Breast epithelium (tissue), 3 donors: Measurements from ENCODE around the gene CAMKK2.

Experiments used
- CTCF ChIP-seq, 3 donors: fragments of 450-650 bp; IDR thresholded peaks; one replicate each; pipeline ENCODE4 v1.5.1; 2016 to 2017; ENCODE audit warnings: antibody characterized with exemption in 3 of 3, mild to moderate bottlenecking in 3 of 3, moderate library complexity in 3 of 3
- POLR2A ChIP-seq: fragments of 450-650 bp; IDR thresholded peaks from one replicate; pipeline ENCODE4 v1.6.1; 2016; ENCODE audit warnings: antibody characterized with exemption, mild to moderate bottlenecking, moderate library complexity
- POLR2AphosphoS5 ChIP-seq, 3 donors: sonication (generic); formaldehyde crosslinking; IDR thresholded peaks; one replicate each; pipeline ENCODE4 v1.6.1; 2017; ENCODE audit warnings: antibody characterized with exemption in 3 of 3

- TF ChIP-seq POLR2A (no peak), CTCF (IDR thresholded peaks at IDR 0.05) (no peak), POLR2AphosphoS5 (IDR thresholded peaks at IDR 0.05) (no peak)
These were observed 5.4 kb upstream of the CAMKK2 start for GRCh38 chr12:121301876-121302275.
